AG04450 (cell line): Measurements from ENCODE around the gene BARX2. TPM values are rescaled to one million over a fixed set of nuclear protein-coding genes. Genes with fewer than 3 reads are reported as not detected.
"Not testable (repeated sequence)": the region's sequence is repeated elsewhere in the genome, so short reads cannot be mapped to it uniquely, and the experiment has no call there.

Experiments
- CTCF ChIA-PET: fragments of 300-600, 350-600 bp; formaldehyde crosslinking; extraction: SDS; loops from one replicate; lab custom pipeline; 2022; ENCODE audit warnings: antibody characterized with exemption, inconsistent platforms; lab: Charles Lee
- POLR2A ChIA-PET: fragments of 350-600 bp; formaldehyde crosslinking; extraction: SDS; loops from one replicate; lab custom pipeline; 2021; ENCODE audit warnings: antibody characterized with exemption, inconsistent platforms; lab: Yijun Ruan, JAX
- DNase-seq: peaks from one replicate; pipeline ENCODE4 v3.0.0-alpha.2; 2011; ENCODE audit warnings: low read depth, low spot score
- H3K27ac ChIP-seq: one replicate; pipeline ENCODE4 v1.5.1; 2012; ENCODE audit warnings: low read depth, low read length, control low read depth
- H3K27me3 ChIP-seq: one replicate; pipeline ENCODE4 v1.6.0; 2012; ENCODE audit warnings: low read length; ENCODE audit not compliant: control insufficient read depth, insufficient read depth
- H3K4me3 ChIP-seq: 2 replicates; pipeline ENCODE4 v1.5.1; 2011; ENCODE audit warnings: mild to moderate bottlenecking, low read depth, low read length, control low read depth
- H3K9me3 ChIP-seq: 2 replicates; pipeline ENCODE4 v1.5.1; 2012; ENCODE audit warnings: low read length; ENCODE audit not compliant: control insufficient read depth, insufficient read depth
- polyA plus RNA-seq: library from polyadenylated mRNA; depleted of rRNA; stranded (reverse); fragments of >200 nt; gene quantifications from 2 replicates; pipeline ENCODE4 v1.2.3, GENCODE V29; 2011
- TF ChIP-seq, protein P1 (sequence below): IDR thresholded peaks from 2 replicates; pipeline ENCODE4 v1.5.1; 2011; ENCODE audit warnings: low read depth, low read length, control low read depth, inconsistent platforms

Gene BARX2
- polyA plus RNA-seq, 1 experiment: not detected

DNA sequence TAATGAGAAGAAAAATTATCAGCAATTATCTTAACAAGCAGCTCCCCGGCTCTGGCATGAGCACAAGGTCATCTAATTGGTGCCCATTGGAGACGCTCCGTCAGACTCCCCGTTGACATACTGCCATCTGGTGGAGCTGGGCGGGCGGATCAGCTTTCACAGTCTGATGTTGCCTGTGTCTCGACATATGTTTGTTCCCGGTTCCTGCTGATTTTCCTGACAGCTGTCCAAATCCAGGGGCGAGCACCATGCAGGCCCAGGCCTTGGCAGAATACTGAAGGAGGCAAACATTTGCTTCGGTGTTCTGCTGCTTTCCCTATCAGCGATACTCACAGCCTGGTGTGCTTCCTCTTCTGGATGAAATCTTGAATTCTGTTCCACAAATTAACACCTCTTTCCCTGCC lies 43.8 kb upstream of the BARX2 start:
- no peak overlapping the region for H3K4me3 ChIP-seq
- ChIA-PET POLR2A (no interaction called here), CTCF (interaction anchor here (0.5 to 6.3 kb wide), 37 partner anchors 9 to 948 kb away, joined by 3 to 116 read pairs (median 4); no protein-coding TSS in a partner anchor)
- TF ChIP-seq, protein P1, sequence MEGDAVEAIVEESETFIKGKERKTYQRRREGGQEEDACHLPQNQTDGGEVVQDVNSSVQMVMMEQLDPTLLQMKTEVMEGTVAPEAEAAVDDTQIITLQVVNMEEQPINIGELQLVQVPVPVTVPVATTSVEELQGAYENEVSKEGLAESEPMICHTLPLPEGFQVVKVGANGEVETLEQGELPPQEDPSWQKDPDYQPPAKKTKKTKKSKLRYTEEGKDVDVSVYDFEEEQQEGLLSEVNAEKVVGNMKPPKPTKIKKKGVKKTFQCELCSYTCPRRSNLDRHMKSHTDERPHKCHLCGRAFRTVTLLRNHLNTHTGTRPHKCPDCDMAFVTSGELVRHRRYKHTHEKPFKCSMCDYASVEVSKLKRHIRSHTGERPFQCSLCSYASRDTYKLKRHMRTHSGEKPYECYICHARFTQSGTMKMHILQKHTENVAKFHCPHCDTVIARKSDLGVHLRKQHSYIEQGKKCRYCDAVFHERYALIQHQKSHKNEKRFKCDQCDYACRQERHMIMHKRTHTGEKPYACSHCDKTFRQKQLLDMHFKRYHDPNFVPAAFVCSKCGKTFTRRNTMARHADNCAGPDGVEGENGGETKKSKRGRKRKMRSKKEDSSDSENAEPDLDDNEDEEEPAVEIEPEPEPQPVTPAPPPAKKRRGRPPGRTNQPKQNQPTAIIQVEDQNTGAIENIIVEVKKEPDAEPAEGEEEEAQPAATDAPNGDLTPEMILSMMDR: peak; percentile 94
- H3K27ac ChIP-seq: no peak overlapping the region
- H3K27me3 ChIP-seq: no peaks in the 10 kb centered on the region
- DNase-seq: peak; percentile 32
- H3K9me3 ChIP-seq: no peaks in the 10 kb centered on the region

DNA sequence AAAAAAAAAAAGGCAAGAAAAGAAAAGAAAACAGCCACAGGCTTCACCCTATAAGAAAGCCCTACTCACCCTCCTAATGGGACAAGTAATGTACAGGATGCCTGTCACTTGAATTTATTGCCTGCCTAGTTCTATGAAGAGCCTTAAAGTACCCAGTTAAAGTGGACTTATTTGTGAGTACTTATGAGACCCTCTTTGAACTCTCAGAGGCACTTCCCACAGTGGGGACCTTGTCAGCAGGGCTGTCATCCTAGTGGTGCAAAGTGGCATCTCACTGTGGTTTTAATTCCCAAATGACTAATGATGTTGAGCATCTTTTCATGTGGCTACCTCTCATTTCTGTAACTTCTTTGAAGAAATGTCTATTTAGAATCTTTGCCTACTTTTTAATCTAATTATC lies 41.8 kb upstream of the BARX2 start:
- no peak overlapping the region for H3K4me3 ChIP-seq
- H3K27me3 ChIP-seq: no peaks in the 10 kb centered on the region
- no peaks in the 10 kb centered on the region for H3K9me3 ChIP-seq
- TF ChIP-seq, protein P1: no peak
- POLR2A ChIA-PET: no interaction called here
- no peak overlapping the region for H3K27ac ChIP-seq
- CTCF ChIA-PET: interaction anchor here (0.6 to 6.3 kb wide), 3 partner anchors 211 to 1404 kb away, joined by 4 to 116 read pairs (median 17); no protein-coding TSS in a partner anchor
- DNase-seq: no peak

DNA sequence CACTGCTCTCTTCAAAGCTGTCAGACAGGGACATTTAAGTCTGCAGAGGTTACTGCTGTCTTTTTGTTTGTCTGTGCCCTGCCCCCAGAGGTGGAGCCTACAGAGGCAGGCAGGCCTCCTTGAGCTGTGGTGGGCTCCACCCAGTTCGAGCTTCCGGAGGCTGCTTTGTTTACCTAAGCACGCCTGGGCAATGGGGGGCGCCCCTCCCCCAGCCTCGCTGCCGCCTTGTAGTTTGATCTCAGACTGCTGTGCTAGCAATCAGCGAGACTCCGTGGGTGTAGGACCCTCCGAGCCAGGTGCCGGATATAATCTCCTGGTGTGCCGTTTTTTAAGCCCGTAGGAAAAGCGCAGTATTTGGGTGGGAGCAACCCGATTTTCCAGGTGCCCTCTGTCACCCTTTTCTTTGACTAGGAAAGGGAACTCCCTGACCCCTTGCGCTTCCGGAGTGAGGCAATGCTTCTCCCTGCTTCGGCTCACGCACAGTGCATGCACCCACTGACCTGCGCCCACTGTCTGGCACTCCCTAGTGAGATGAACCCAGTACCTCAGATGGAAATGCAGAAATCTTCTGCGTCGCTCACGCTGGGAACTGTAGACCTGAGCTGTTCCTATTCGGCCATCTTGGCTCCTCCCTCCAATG lies 31.2 kb upstream of the BARX2 start:
- DNase-seq, H3K4me3 ChIP-seq, H3K9me3 ChIP-seq, H3K27me3 ChIP-seq, POLR2A ChIA-PET, H3K27ac ChIP-seq: not testable (repeated sequence)
- CTCF ChIA-PET: interaction anchor here (2.1 kb wide), 1 partner anchor 406 kb away, joined by 12 read pairs; no protein-coding TSS in a partner anchor

DNA sequence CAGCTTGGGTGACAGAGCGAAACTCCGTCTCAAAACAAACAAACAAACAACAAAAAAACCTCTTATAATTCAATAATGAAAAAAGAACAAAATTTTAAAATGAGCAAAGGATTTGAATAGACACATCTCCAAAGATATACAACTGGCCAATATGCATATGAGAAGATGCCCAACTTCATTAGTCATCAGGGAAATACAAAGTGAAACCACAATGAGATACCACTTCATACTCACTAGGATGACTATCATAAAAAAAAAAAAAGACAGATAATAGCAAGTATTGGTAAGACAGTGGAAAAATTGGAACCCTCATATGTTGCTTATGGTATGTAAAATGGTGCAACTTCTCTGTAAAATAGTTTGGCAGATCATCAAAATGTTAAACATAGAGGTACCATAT lies 28.7 kb upstream of the BARX2 start:
- TF ChIP-seq, protein P1: no peak
- Histone ChIP-seq H3K27ac (no peak overlapping the region), H3K4me3 (no peak overlapping the region), H3K9me3 (no peaks in the 10 kb centered on the region), H3K27me3 (peaks cover 1% of the 10 kb centered on the region)
- ChIA-PET CTCF (no interaction called here), POLR2A (no interaction called here)
- no peak for DNase-seq

DNA sequence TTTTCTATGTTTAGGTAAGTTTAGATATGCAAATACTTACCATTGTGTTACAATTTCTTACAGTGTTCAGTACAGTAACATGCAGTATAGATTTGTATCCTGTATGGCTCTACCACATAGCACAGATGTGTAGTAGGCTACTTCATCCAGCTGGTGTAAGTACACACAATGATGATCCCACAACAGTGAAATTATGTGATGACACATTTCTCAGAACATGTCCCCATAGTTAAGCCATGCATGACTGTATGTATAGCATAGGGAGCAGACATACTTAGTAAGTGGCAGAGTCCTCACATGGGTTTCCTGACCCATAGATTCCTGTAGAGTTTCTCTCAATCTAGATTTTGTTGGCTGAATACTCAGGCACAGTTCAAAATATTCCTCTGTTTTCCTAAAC lies 26.8 kb upstream of the BARX2 start:
- no peak overlapping the region for H3K27ac ChIP-seq
- peaks cover 6% of the 10 kb centered on the region for H3K27me3 ChIP-seq
- no peak overlapping the region for H3K4me3 ChIP-seq
- ChIA-PET POLR2A (interaction anchor here (0.6 kb wide), 1 partner anchor 25 kb away, joined by 3 read pairs; no protein-coding TSS in a partner anchor), CTCF (interaction anchor here (2.1 kb wide), 1 partner anchor 15 kb away, joined by 13 read pairs; no protein-coding TSS in a partner anchor)
- TF ChIP-seq, protein P1: no peak
- DNase-seq: no peak
- no peaks in the 10 kb centered on the region for H3K9me3 ChIP-seq
